GM23248 (cell line): Measurements from ENCODE around the gene RPS27. TPM values are rescaled to one million over a fixed set of nuclear protein-coding genes. Genes with fewer than 3 reads are reported as not detected.

ENCODE experiments used
- DNase-seq: peaks from one replicate; pipeline ENCODE4 v3.0.0-alpha.2; 2015
- H2AFZ ChIP-seq: fragments of 200-600 bp; sonication (generic); 2 replicates; pipeline ENCODE4 v1.6.1; 2016; ENCODE audit warnings: antibody characterized with exemption
- H3F3A ChIP-seq: fragments of 200-600 bp; sonication (generic); 2 replicates; pipeline ENCODE4 v1.6.1; 2016; ENCODE audit warnings: mild to moderate bottlenecking, antibody characterized with exemption, mixed run types; ENCODE audit not compliant: insufficient read depth
- H3K27ac ChIP-seq: fragments of 200-600 bp; sonication (generic); 2 replicates; pipeline ENCODE4 v1.5.1; 2016; ENCODE audit warnings: mild to moderate bottlenecking
- H3K27me3 ChIP-seq: fragments of 200-600 bp; sonication (generic); replicated peaks from 2 replicates; pipeline ENCODE4 v1.6.1; 2016; ENCODE audit warnings: mild to moderate bottlenecking; ENCODE audit not compliant: insufficient read depth
- H3K36me3 ChIP-seq: fragments of 200-600 bp; sonication (generic); 2 replicates; pipeline ENCODE4 v1.6.1; 2016; ENCODE audit warnings: low read depth, mild to moderate bottlenecking
- H3K4me1 ChIP-seq: fragments of 200-600 bp; sonication (generic); 2 replicates; pipeline ENCODE4 v1.6.1; 2016; ENCODE audit warnings: mild to moderate bottlenecking; ENCODE audit not compliant: insufficient read depth
- H3K4me2 ChIP-seq: fragments of 200-600 bp; sonication (generic); one replicate; pipeline ENCODE4 v1.6.1; 2016; ENCODE audit warnings: mild to moderate bottlenecking; ENCODE audit not compliant: unreplicated experiment
- H3K4me3 ChIP-seq: fragments of 200-600 bp; sonication (generic); 2 replicates; pipeline ENCODE4 v1.5.1; 2016; ENCODE audit warnings: mild to moderate bottlenecking
- H3K79me2 ChIP-seq: fragments of 200-600 bp; sonication (generic); 2 replicates; pipeline ENCODE4 v1.6.1; 2016; ENCODE audit warnings: mild to moderate bottlenecking; ENCODE audit not compliant: insufficient read depth
- H3K9ac ChIP-seq: fragments of 200-600 bp; sonication (generic); 2 replicates; pipeline ENCODE4 v1.6.1; 2016; ENCODE audit warnings: mild to moderate bottlenecking
- H3K9me2 ChIP-seq: fragments of 200-600 bp; sonication (generic); 2 replicates; pipeline ENCODE4 v1.6.1; 2016; ENCODE audit warnings: mixed run types, mild to moderate bottlenecking, moderate library complexity; ENCODE audit not compliant: insufficient read depth
- H3K9me3 ChIP-seq: fragments of 200-600 bp; sonication (generic); one replicate; pipeline ENCODE4 v1.6.1; 2017; ENCODE audit warnings: low read depth
- H4K20me1 ChIP-seq: fragments of 200-600 bp; sonication (generic); 2 replicates; pipeline ENCODE4 v1.6.0; 2016; ENCODE audit not compliant: insufficient read depth
- EZH2 ChIP-seq: fragments of 200-600 bp; sonication (generic); IDR thresholded peaks from 2 replicates; pipeline ENCODE4 v1.6.1; 2018; ENCODE audit warnings: antibody characterized with exemption, mild to moderate bottlenecking; ENCODE audit not compliant: insufficient read depth, poor library complexity, severe bottlenecking
- EZH2phosphoT487 ChIP-seq: fragments of 200-600 bp; sonication (generic); IDR thresholded peaks from 2 replicates; pipeline ENCODE4 v1.6.1; 2018; ENCODE audit warnings: antibody characterized with exemption, moderate library complexity, mild to moderate bottlenecking, low read depth; ENCODE audit not compliant: insufficient read depth
- WGBS, 2 experiments: methylation state at CpG; one replicate each; pipeline ENCODE4 v1.1.6; 2015 to 2017; ENCODE audit warnings: low lambda C conversion rate in 2 of 2, low coverage in 1 of 2; ENCODE audit errors: missing lambda C conversion rate in 2 of 2; 5-methylcytosine and 5-hydroxymethylcytosine counted together
- in situ Hi-C: fragments of 300-500 bp; cut with MboI; formaldehyde crosslinking; loops from 2 replicates; pipeline ENCODE4 v1.15.0; 2020
- polyA plus RNA-seq: library from polyadenylated mRNA; unstranded; fragments of >200 nt; fragmentation: Nextera tagmentation; extraction: Ambion mirVana; gene quantifications from 2 replicates; pipeline ENCODE4 v1.2.1, GENCODE V29; 2016
- total RNA-seq: library from RNA; depleted of rRNA; stranded (reverse); fragments of >200 nt; shearing (Covaris generic); gene quantifications from 2 replicates; pipeline ENCODE4 v1.2.3, GENCODE V29; 2014

RPS27 gene
- total and polyA plus RNA-seq, 2 experiments from 2014 or later = 1,144 to 1,552 TPM

DNA sequence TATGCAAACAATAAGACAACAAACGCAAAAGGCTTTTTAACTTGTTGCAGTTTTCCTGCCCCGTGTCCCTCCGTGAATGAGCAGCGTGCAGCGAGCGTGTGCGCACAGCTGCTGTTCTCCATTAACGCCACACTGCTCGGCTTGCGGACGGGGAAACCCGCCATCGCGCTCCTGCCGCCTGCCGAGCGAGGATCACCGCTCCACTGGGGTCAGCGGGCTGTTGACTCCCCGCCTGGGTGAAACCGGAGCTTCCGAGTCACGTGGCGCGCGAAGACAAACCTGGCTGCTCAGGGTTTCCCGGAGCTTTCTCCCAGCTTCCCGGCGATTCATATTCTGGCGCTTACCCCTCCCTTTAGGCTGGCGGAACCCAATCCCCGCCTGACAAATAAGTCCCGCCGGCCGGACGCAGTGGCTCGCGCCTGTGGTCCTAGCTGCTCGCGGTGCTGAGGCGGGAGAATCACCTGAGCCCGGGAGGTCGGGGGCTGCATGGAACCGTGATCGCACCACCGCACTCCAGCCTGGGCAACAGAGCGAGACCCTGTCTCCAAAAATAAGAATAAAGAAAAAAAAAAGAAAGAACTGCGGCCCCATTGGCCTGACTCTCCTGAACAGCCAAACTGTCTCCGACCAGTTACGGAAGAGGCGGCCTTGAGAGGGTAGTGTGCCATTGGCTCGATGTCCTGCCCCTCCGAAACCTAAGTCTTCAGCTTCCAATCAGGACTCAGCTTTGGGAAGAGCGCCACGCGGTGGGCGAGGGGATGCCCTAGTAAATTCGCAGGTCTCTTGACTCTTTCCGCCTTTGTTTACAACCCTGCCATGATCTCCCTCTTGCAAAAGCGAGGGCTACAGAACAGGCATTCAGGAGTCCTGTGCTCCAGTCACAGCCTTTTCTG is 23.2 kb upstream of the RPS27 start, which contains the start of gene CREB3L4:
CREB3L4 (plus strand) TSS at position 796 of the 893 bp plus-strand sequence. CDS start 624 bp downstream, outside the sequence.
- peak within 1 kb of the TSS; percentile 85 for H3K9ac ChIP-seq
- DNase-seq = peak; percentile 98
- no peaks in the 10 kb centered on the region for H3K9me2 ChIP-seq
- no peaks in the 10 kb centered on the region for H4K20me1 ChIP-seq
- H2AFZ ChIP-seq = peak within 1 kb of the TSS; percentile 94
- H3K27me3 ChIP-seq = no peaks in the 10 kb centered on the region
- H3K27ac ChIP-seq = peak within 1 kb of the TSS; percentile 87
- in situ Hi-C loops = no loop called here
- H3K4me3 ChIP-seq = peak within 1 kb of the TSS; percentile 91
- H3K4me1 ChIP-seq = peaks cover 21% of the 10 kb centered on the region
- H3K4me2 ChIP-seq = peak within 1 kb of the TSS; percentile 96
- TF ChIP-seq EZH2 = no peak
- no peak for TF ChIP-seq EZH2phosphoT487
- peaks cover 34% of the 10 kb centered on the region for H3K79me2 ChIP-seq
- peaks cover 17% of the 10 kb centered on the region for H3F3A ChIP-seq
- 1 to 2% methylated on average over 60 of the region's 60 CpGs for WGBS, 2 experiments
- H3K36me3 ChIP-seq = no peaks in the 10 kb centered on the region
- no peaks in the 10 kb centered on the region for H3K9me3 ChIP-seq

DNA sequence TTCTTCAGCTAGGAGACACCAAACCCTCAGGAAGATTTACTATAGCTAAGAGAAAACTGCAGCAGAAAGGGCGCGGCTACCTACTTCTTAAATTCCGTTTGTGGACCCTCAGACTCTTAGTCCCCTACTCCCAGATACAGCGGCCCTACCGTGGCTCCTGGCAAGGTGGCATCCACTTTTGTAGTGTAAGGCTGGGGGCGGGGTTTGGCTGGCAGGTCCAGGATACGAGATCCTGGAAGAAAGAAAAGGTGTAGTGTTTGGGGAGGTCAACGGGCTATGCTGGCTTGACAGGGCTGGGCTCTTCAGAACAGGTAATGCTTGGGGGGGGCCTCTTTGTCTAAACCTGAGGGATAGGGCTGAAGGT is 22.6 kb upstream of the RPS27 start:
- in situ Hi-C loops = no loop called here
- no peak for TF ChIP-seq EZH2phosphoT487
- H2AFZ ChIP-seq = peak overlapping the region; percentile 94

DNA sequence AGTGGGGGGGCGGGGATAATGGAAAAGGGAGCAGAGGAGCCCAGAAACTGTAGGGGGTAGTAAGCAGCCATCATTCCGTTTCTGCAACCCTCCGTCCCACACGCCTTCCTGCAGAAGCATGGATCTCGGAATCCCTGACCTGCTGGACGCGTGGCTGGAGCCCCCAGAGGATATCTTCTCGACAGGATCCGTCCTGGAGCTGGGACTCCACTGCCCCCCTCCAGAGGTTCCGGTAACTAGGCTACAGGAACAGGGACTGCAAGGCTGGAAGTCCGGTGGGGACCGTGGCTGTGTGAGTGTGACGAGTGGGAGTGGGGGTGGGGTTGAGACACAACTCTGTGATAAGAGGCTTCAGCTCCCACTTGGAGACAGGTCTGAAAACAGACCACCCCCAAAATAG is 22.2 kb upstream of the RPS27 start:
- no peaks in the 10 kb centered on the region for H3K36me3 ChIP-seq
- H3K27ac ChIP-seq = no peak overlapping the region
- WGBS, 2 experiments = 14 to 16% methylated on average over 9 to 13 of the region's 13 CpGs
- no peak for DNase-seq
- peak overlapping the region; percentile 94 for H2AFZ ChIP-seq
- no peaks in the 10 kb centered on the region for H4K20me1 ChIP-seq
- H3F3A ChIP-seq = peaks cover 13% of the 10 kb centered on the region
- peak overlapping the region; percentile 91 for H3K4me3 ChIP-seq
- peak overlapping the region; percentile 96 for H3K4me2 ChIP-seq
- H3K79me2 ChIP-seq = peaks cover 24% of the 10 kb centered on the region
- no peaks in the 10 kb centered on the region for H3K9me2 ChIP-seq
- peaks cover 21% of the 10 kb centered on the region for H3K4me1 ChIP-seq
- no peaks in the 10 kb centered on the region for H3K27me3 ChIP-seq
- in situ Hi-C loops = no loop called here
- H3K9me3 ChIP-seq = no peaks in the 10 kb centered on the region
- peak overlapping the region; percentile 85; the same call in 1 of the 2 replicates for H3K9ac ChIP-seq
- TF ChIP-seq EZH2 (no peak), EZH2phosphoT487 (no peak)

More for the DNA sequence above, 22.6 kb upstream of the RPS27 start:
- Histone ChIP-seq H3K4me3 (peak overlapping the region; percentile 91), H3K4me1 (peaks cover 21% of the 10 kb centered on the region), H3K27ac (peak overlapping the region; percentile 87), H3K27me3 (no peaks in the 10 kb centered on the region), H3K36me3 (no peaks in the 10 kb centered on the region), H3K9me3 (no peaks in the 10 kb centered on the region), H3K4me2 (peak overlapping the region; percentile 96), H3K79me2 (peaks cover 28% of the 10 kb centered on the region), H3F3A (peaks cover 13% of the 10 kb centered on the region), H4K20me1 (no peaks in the 10 kb centered on the region), H3K9ac (peak overlapping the region; percentile 85), H3K9me2 (no peaks in the 10 kb centered on the region)
- WGBS, 2 experiments = 0 to 1% methylated on average over 8 of the region's 8 CpGs
- DNase-seq = peak; percentile 47

GRCh38 chr1:153968972-153969371 is 21.6 kb upstream of the RPS27 start:
- Histone ChIP-seq H3K9me3 (no peaks in the 10 kb centered on the region), H3K4me1 (peaks cover 21% of the 10 kb centered on the region), H3K27me3 (no peaks in the 10 kb centered on the region), H3K4me2 (no peak overlapping the region), H2AFZ (no peak overlapping the region), H3K27ac (no peak overlapping the region), H3F3A (peaks cover 14% of the 10 kb centered on the region), H3K36me3 (0 out of 2 replicates have a peak, but pooled peaks cover 3% of the 10 kb centered on the region), H3K9me2 (no peaks in the 10 kb centered on the region), H3K79me2 (peaks cover 21% of the 10 kb centered on the region), H3K4me3 (no peak overlapping the region), H4K20me1 (no peaks in the 10 kb centered on the region), H3K9ac (no peak overlapping the region)
- no peak for TF ChIP-seq EZH2phosphoT487
- TF ChIP-seq EZH2 = no peak
- DNase-seq = no peak
- WGBS, 2 experiments = 89 to 100% methylated on average over 2 of the region's 2 CpGs
- in situ Hi-C loops = no loop called here
